Measurements from ENCODE around the gene PRICKLE2.

The PRICKLE2 gene

GRCh38 chr3:64067506-64068346 is 157.5 kb downstream of the PRICKLE2 start:
- no peak for DNase-seq

- DNase-seq = no peak
Observed at GRCh38 chr3:64064804-64065203, 160.5 kb downstream of the PRICKLE2 start.

DNA sequence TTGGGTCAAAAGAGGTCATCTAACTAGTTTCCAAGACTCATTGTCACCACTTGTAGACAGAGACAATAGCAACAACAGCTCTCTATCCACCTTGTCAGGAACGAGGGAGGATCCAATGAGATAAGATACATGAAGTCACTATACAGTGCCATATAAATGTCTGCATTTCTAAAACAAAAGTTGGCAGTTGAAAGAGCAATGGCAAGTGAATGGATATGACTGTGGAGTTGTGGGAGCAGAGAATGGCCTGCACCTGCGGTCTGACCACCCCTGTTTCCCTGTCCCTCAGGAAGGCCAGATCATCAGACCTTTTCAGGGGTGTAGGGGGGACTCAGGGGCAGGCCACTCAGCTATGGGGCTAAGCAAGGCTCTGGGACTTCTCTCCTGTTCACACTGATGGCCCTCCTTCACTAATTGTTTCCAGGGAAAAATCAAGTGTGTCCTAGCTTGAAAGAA is 161.3 kb downstream of the PRICKLE2 start:
- DNase-seq = no peak

GRCh38 chr3:64063207-64063982 is 161.9 kb downstream of the PRICKLE2 start:
- DNase-seq = no peak

DNA sequence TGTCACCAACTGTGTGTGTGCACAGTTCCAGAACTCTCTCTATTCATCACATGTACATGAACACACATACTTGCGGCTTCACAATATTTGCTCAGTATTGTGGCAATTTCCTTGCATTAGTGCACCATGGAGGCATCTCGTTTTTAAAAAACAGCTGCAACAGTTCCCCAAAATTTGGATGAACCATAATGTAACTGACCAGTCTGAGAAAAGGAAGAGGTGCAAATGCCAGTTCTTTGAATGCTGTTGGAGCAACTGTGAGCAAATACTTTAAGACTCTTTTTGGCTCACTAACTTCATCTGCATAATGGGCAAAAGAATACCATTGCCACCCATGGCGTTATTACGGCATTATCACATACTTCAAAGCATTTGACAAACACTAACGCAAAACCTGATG is 163.6 kb downstream of the PRICKLE2 start:
- no peak for DNase-seq

DNA sequence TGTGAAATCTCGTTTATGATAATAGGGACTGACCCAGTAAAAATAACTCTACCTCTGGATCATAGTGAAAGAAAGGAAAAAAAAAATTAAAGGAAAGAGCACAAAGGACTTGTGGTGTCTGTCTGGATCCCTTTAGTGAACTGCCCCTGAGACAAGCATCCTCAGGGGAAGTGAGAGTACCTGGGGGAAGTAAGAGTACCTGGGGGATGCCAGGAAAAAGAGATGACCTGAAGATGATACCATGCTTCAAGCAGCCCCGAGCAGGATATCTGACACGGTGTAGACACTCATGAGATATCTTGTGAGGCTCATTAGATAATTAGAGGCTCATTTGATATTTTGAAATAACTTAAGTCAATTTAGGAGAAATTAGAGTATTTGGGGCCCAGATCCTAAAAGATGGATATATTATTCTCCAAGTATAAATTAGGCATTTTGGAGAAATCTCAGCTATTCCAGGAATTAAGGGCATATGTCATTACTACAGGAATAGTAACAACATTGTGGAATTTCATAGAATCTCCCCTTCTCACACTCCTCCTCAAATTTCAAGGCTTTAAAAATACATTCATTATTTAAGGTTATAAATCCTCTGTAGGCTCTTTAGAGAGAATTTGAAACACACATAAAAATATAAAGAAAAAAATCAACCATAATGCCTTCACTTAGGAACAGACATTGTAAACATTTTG is 165.6 kb downstream of the PRICKLE2 start:
- no peak for DNase-seq

DNA sequence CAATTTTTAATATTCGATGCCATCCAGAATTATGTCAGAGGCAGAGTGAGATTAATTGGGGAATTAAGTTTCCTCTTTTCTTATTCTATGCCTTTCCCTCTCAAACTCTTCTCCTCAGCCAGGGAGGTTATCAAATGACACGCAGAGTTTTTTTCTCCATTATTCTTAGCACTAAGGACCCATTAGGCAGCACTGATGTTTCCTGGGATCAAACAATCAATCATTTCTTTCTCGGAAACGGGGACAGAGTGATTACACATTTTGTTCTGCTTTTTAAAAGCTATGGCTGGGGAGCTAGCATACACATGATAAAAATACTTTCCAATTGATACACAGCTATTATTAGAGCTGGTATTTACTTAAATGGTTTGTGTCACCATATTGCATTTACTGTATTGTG is 166.7 kb downstream of the PRICKLE2 start:
- no peak for DNase-seq

DNA sequence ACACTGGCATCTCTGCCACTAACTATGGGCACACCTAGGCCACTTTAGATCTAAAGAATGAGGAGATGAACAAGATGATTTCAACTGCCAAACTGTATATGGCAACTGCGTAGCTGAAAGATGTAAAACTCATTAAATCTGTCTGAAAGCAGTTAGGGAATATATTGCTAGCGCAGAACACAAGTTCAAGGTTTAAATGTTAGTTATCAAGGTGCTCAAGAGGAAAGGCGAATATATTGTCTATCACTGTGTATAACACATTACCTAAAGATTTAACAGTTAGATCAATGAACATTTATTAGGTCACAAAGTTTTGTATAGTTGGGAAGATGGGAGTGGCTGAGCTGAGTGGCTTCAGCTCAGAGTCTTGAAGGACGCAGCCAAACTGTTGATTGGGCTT is 168.0 kb downstream of the PRICKLE2 start:
- no peak for DNase-seq

GRCh38 chr3:64056606-64057180 is 168.6 kb downstream of the PRICKLE2 start:
- DNase-seq = no peak

- no peak for DNase-seq
Observed at GRCh38 chr3:64055076-64055475, 170.2 kb downstream of the PRICKLE2 start.

DNA sequence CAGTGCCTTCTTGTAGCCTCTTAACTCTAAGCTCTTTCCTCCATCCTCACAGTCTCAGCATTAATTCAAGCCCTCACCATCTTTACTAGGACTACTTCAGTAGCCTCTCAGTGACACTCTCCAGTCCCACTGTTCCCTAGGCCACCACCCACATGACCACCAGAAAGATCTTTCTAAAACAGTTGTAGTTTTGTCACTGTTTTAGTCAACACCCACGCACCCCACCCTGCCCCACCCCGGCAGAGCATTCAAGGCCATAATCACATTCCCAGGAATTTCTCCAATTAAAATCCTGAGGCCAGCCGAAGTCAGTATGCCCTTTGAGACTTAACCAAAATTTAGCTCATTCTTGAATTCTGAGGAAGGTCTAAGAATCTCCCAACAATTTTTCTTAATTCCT is 170.8 kb downstream of the PRICKLE2 start:
- DNase-seq = no peak

DNA sequence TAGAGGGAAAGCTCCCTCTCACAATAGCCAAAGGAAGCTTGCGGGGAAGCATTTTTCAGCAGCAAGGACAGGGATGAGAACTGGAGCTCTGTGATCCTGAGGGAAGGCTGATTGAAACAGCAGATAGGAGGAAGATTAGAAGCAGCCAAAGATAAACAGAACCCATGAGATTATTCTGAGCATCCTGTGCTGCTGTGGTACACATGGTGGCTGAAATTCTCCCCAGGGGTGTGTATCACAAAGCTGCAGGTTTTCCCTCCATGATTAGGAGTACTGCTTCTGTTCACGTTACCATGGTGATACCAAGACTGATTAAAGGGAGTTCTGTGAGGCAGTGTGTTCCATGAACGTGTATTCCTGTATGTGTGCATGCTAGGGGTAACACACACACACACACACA is 171.7 kb downstream of the PRICKLE2 start:
- DNase-seq = no peak

DNA sequence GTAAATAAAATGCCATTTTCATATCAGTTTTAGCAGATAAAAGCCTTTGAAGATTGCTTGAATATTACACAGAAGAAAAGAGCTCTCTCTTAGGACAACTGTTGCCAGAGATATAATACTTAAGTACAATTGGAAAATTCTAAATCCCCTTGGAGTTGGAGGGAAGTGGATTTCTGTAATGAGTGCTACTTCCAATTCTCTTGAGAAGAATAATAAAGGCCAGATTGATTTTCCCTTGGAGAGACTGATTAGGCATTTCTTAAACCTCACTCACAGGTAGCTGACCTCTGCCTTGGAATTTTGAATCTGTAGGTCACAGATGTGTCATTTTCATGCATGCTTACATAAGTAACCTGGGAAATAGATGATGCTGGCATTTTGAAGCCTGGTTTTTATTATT is 172.1 kb downstream of the PRICKLE2 start:
- no peak for DNase-seq

DNA sequence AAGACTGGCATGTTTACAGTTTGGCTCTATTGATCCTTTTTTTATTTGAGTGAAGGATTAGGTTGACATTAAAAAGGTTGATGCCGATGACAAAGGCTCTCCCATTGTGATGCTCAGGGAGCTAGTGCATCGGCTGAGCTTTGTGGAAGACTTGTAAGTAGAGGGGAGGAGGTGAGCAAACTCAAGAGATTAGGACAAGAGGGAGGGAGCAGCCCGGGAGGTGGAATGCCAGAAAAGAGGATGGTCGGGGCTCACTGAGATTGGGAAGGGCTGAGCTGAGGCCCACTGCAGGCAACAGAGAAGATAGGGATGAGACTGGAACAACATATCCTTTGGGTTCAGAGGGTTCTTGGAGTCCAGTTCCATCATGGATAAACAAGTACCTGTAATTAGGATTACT is 175.4 kb downstream of the PRICKLE2 start:
- DNase-seq = no peak

- no peak for DNase-seq
Observed at GRCh38 chr3:64049136-64049535, 176.1 kb downstream of the PRICKLE2 start.

DNA sequence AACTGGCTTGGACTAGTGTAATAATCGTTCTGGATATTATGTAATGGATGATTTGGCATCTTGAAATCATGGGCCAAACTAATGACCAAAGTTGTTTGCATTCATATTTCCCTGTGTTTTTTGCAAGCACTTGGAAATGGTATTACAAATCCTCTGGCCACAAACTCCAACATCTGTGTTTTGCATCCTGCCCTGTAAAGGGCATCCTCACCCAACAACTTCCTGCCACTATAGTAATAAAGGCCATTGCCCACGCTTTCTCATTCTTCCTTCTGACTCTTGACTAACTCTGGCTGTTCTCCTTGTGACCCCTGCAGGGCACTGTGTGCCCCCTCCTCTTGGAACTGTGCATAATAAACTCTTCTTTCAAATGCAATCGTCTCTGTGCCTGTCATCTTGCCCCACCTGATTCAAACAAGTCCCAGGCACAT is 176.6 kb downstream of the PRICKLE2 start:
- no peak for DNase-seq

DNA sequence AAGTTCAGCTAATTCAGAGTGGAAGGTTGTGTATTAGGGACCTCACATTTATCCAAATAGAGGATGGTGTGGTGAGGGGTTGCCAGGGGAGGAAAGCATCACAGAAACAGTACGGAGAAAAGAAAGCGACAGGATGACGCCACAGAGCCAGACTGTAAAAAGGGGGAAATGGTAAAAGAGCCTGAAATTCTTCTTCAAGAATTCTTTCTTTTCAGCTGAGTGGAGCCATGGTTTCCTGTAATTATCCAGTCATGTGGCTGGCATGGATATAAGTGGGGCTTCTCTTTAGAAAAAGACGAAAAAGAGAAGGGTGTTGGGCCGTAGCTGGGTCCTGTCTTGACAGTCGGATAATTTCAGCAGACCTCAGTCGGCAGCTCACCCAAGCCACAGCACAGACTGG is 177.5 kb downstream of the PRICKLE2 start:
- no peak for DNase-seq

DNA sequence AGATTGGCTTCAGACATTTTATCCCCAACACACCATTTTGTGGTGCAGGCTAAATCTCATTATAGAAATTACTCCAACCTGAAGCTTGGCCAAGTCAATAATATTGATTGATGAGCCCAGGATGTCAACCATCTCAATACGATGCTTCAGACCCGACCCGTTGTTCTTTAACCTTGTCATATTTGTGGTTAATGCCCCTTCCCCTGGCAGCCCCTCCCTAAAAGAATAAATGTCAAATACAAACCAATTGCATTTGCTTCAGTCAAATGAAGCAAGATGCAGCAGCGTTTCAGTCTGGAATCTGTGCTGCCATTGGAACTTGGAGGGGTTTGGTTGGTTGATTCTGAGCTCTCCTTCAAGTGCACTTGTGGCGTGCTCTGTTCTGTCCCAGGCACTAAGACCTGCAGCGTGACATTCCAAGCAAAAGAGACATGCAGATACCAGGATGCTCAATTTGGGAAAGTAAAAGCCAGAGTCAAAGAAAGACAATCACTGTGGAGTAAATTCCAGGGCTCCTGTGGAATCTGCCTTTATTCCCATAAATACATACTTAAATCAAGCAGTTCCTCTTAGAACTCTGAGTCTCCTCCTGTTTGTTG is 178.2 kb downstream of the PRICKLE2 start:
- DNase-seq = no peak

DNA sequence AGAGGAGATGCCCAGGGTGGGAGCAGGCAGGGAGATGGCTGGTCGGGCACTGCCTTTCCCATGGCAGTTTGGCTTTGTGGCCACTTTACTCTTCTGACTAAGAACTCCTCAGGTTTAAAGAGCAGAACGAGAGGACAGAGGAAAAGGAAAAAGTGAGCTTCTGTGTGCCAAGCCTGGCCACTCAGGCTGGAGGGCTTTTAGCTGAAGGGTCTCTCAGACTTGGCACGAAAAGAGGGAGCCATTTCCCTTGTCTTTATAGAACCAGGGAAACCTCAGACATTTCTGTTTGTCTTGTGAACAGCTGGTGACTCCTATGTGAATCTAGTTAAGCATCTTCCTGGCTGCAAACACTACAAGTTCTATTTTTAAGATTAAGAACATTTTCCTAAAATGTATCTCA is 178.7 kb downstream of the PRICKLE2 start:
- no peak for DNase-seq

GRCh38 chr3:64042952-64043351 is 182.3 kb downstream of the PRICKLE2 start:
- no peak for DNase-seq

Measured in stimulated activated CD4-positive, alpha-beta T cell treated with anti-CD3 and anti-CD28 coated beads, Interleukin-12 subunit alpha, Interleukin-12 subunit beta, amount 100 ng/mL, for 4 hours (primary cell).